Esophagus squamous epithelium (tissue), 4 donors: ENCODE results near the gene TMA16.

Experiments
- CTCF ChIP-seq, 6 experiments: fragments of 450-650 bp in 4 of 6; fragments of 200-600 bp in 2 of 6; sonication (generic) in 2 of 6; IDR thresholded peaks; one replicate each; pipeline ENCODE4 v1.5.1; 2016 to 2019; ENCODE audit warnings: antibody characterized with exemption in 6 of 6, mild to moderate bottlenecking in 4 of 6, moderate library complexity in 4 of 6
- POLR2A ChIP-seq, 4 donors: fragments of 450-650 bp; IDR thresholded peaks; one replicate each; pipeline ENCODE4 v1.6.1; 2017; ENCODE audit warnings: antibody characterized with exemption in 4 of 4, mild to moderate bottlenecking in 4 of 4, moderate library complexity in 3 of 4

- no peak for TF ChIP-seq POLR2A (IDR thresholded peaks at IDR 0.05)
- no peak for TF ChIP-seq CTCF (IDR thresholded peaks at IDR 0.05)
Observed at GRCh38 chr4:163564221-163564720, 69.8 kb downstream of the TMA16 start.
